Measurements from ENCODE around the gene CCNY. TPM values are rescaled to one million over a fixed set of nuclear protein-coding genes. Genes with fewer than 3 reads are reported as not detected.

CCNY gene
- total RNA-seq, 3 donors from 2014 or later, result 28.7 to 41.0 (median 36.1) TPM

GRCh38 chr10:35574924-35575352, 238.6 kb downstream of the CCNY start:
- TF ChIP-seq CTCF (IDR thresholded peaks at IDR 0.05), result no peak
- TF ChIP-seq POLR2AphosphoS5 (IDR thresholded peaks at IDR 0.05), result no peak
- TF ChIP-seq POLR2A (IDR thresholded peaks at IDR 0.05), result no peak
- Histone ChIP-seq H3K27me3 (no peaks in the 10 kb centered on the region), H3K27ac (no peak overlapping the region), H3K9me3 (no peaks in the 10 kb centered on the region), H3K4me3 (no peak overlapping the region), H3K4me1 (no peaks in the 10 kb centered on the region), H3K36me3 (no peaks in the 10 kb centered on the region)
- DNase-seq (ENCODE audit: low spot score in 2 of 2), result no peak
- intact Hi-C loops (cut with DNase I; ENCODE audit: low total_unique reads), result no loop called here

- H3K36me3 ChIP-seq, result no peaks in the 10 kb centered on the region
- H3K4me3 ChIP-seq, result no peak overlapping the region
- no peaks in the 10 kb centered on the region for H3K4me1 ChIP-seq
- intact Hi-C loops (cut with DNase I; ENCODE audit: low total_unique reads), result no loop called here
- no peak for DNase-seq (ENCODE audit: low spot score in 2 of 2)
- H3K27ac ChIP-seq, result no peak overlapping the region
- no peaks in the 10 kb centered on the region for H3K9me3 ChIP-seq
- TF ChIP-seq CTCF (IDR thresholded peaks at IDR 0.05) (no peak), POLR2A (IDR thresholded peaks at IDR 0.05) (no peak), POLR2AphosphoS5 (IDR thresholded peaks at IDR 0.05) (no peak)
- H3K27me3 ChIP-seq, result no peaks in the 10 kb centered on the region
Measured at GRCh38 chr10:35575640-35576039, 239.3 kb downstream of the CCNY start.

- H3K4me3 ChIP-seq, result no peak overlapping the region
- no peak for DNase-seq (ENCODE audit: low spot score in 2 of 2)
- TF ChIP-seq POLR2AphosphoS5 (IDR thresholded peaks at IDR 0.05) (no peak), POLR2A (IDR thresholded peaks at IDR 0.05) (no peak), CTCF (IDR thresholded peaks at IDR 0.05) (no peak)
- no peaks in the 10 kb centered on the region for H3K27me3 ChIP-seq
- H3K36me3 ChIP-seq, result no peaks in the 10 kb centered on the region
- no peaks in the 10 kb centered on the region for H3K9me3 ChIP-seq
- intact Hi-C loops (cut with DNase I; ENCODE audit: low total_unique reads), result no loop called here
- H3K27ac ChIP-seq, result no peak overlapping the region
- H3K4me1 ChIP-seq, result no peaks in the 10 kb centered on the region
Measured at GRCh38 chr10:35576730-35577129, 240.4 kb downstream of the CCNY start.

GRCh38 chr10:35577926-35578617, 241.8 kb downstream of the CCNY start:
- H3K9me3 ChIP-seq, result no peaks in the 10 kb centered on the region
- no peaks in the 10 kb centered on the region for H3K4me1 ChIP-seq
- no peak overlapping the region for H3K27ac ChIP-seq
- TF ChIP-seq CTCF (IDR thresholded peaks at IDR 0.05) (no peak), POLR2A (IDR thresholded peaks at IDR 0.05) (no peak), POLR2AphosphoS5 (IDR thresholded peaks at IDR 0.05) (no peak)
- no peak for DNase-seq (ENCODE audit: low spot score in 2 of 2)
- no peaks in the 10 kb centered on the region for H3K36me3 ChIP-seq
- intact Hi-C loops (cut with DNase I; ENCODE audit: low total_unique reads), result no loop called here
- H3K4me3 ChIP-seq, result no peak overlapping the region
- no peaks in the 10 kb centered on the region for H3K27me3 ChIP-seq

GRCh38 chr10:35578618-35578956, 242.3 kb downstream of the CCNY start:
- no peak for TF ChIP-seq CTCF (IDR thresholded peaks at IDR 0.05)
- no peak for TF ChIP-seq POLR2A (IDR thresholded peaks at IDR 0.05)
- TF ChIP-seq POLR2AphosphoS5 (IDR thresholded peaks at IDR 0.05), result no peak
- Histone ChIP-seq H3K4me1 (no peaks in the 10 kb centered on the region), H3K27ac (no peak overlapping the region), H3K36me3 (no peaks in the 10 kb centered on the region), H3K27me3 (no peaks in the 10 kb centered on the region), H3K9me3 (no peaks in the 10 kb centered on the region), H3K4me3 (no peak overlapping the region)
- intact Hi-C loops (cut with DNase I; ENCODE audit: low total_unique reads), result no loop called here
- DNase-seq (ENCODE audit: low spot score in 2 of 2), result no peak
